ENCODE data around the gene SHISA9. TPM values are rescaled to one million over a fixed set of nuclear protein-coding genes. Genes with fewer than 3 reads are reported as not detected.

The SHISA9 gene
- total RNA-seq, 4 donors from 2014 or later: 0.19 TPM; not detected in 3

- Histone ChIP-seq H3K27me3 (no peaks in the 10 kb centered on the region), H3K9me3 (no peaks in the 10 kb centered on the region), H3K4me3 (no peak overlapping the region), H3K4me1 (no peaks in the 10 kb centered on the region), H3K36me3 (no peaks in the 10 kb centered on the region), H3K27ac (no peak overlapping the region)
- no peak for DNase-seq
- TF ChIP-seq POLR2A (IDR thresholded peaks at IDR 0.05) (no peak), CTCF (IDR thresholded peaks at IDR 0.05) (no peak)
- intact Hi-C loops (cut with DNase I): no loop called here
Observed at GRCh38 chr16:13203725-13204124, 302.3 kb downstream of the SHISA9 start.

GRCh38 chr16:13205352-13205751 is 304.0 kb downstream of the SHISA9 start:
- H3K9me3 ChIP-seq: no peaks in the 10 kb centered on the region
- H3K36me3 ChIP-seq: no peaks in the 10 kb centered on the region
- intact Hi-C loops (cut with DNase I): no loop called here
- DNase-seq: no peak
- TF ChIP-seq CTCF (IDR thresholded peaks at IDR 0.05) (no peak), POLR2A (IDR thresholded peaks at IDR 0.05) (no peak)
- H3K4me3 ChIP-seq: no peak overlapping the region
- no peaks in the 10 kb centered on the region for H3K4me1 ChIP-seq
- no peak overlapping the region for H3K27ac ChIP-seq
- no peaks in the 10 kb centered on the region for H3K27me3 ChIP-seq

- intact Hi-C loops (cut with DNase I): no loop called here
- H3K4me3 ChIP-seq: no peak overlapping the region
- TF ChIP-seq POLR2A (IDR thresholded peaks at IDR 0.05) (no peak), CTCF (IDR thresholded peaks at IDR 0.05) (no peak)
- no peaks in the 10 kb centered on the region for H3K4me1 ChIP-seq
- H3K36me3 ChIP-seq: no peaks in the 10 kb centered on the region
- no peak for DNase-seq
- H3K9me3 ChIP-seq: no peaks in the 10 kb centered on the region
- 59 to 67% methylated on average over 4 of the region's 4 CpGs for WGBS, 2 donors
- H3K27ac ChIP-seq: no peak overlapping the region
- no peaks in the 10 kb centered on the region for H3K27me3 ChIP-seq
Observed at GRCh38 chr16:13206606-13207005, 305.2 kb downstream of the SHISA9 start.

- TF ChIP-seq POLR2A (IDR thresholded peaks at IDR 0.05) (no peak), CTCF (IDR thresholded peaks at IDR 0.05) (no peak)
- no peak overlapping the region for H3K4me3 ChIP-seq
- no peaks in the 10 kb centered on the region for H3K27me3 ChIP-seq
- WGBS, 2 donors: 79 to 84% methylated on average over 5 of the region's 5 CpGs
- no peaks in the 10 kb centered on the region for H3K36me3 ChIP-seq
- no peak for DNase-seq
- intact Hi-C loops (cut with DNase I): no loop called here
- no peak overlapping the region for H3K27ac ChIP-seq
- no peaks in the 10 kb centered on the region for H3K4me1 ChIP-seq
- H3K9me3 ChIP-seq: no peaks in the 10 kb centered on the region
Observed at GRCh38 chr16:13207151-13207550, 305.8 kb downstream of the SHISA9 start.

- H3K27ac ChIP-seq: no peak overlapping the region
- no peaks in the 10 kb centered on the region for H3K36me3 ChIP-seq
- WGBS, 2 donors: 21 to 40% methylated on average over 1 of the region's 1 CpG
- no peak for DNase-seq
- no peaks in the 10 kb centered on the region for H3K4me1 ChIP-seq
- no peaks in the 10 kb centered on the region for H3K9me3 ChIP-seq
- H3K4me3 ChIP-seq: no peak overlapping the region
- no peaks in the 10 kb centered on the region for H3K27me3 ChIP-seq
- no peak for TF ChIP-seq CTCF (IDR thresholded peaks at IDR 0.05)
- no peak for TF ChIP-seq POLR2A (IDR thresholded peaks at IDR 0.05)
- intact Hi-C loops (cut with DNase I): no loop called here
Observed at GRCh38 chr16:13223666-13224065, 322.3 kb downstream of the SHISA9 start.
